ENCODE results near the gene DOCK11. TPM values are rescaled to one million over a fixed set of nuclear protein-coding genes. Genes with fewer than 3 reads are reported as not detected.
A peak's percentile ranks its signal among the peaks of the same experiment; 100 is the strongest.
"Not testable (repeated sequence)": the region's sequence is repeated elsewhere in the genome, so short reads cannot be mapped to it uniquely, and the experiment has no call there.

The DOCK11 gene
- total and polyA plus RNA-seq, 2 experiments from 2014 or later: 11.2 to 12.5 TPM

GRCh38 chrX:118694638-118695037, 199.0 kb downstream of the DOCK11 start:
- no peaks in the 10 kb centered on the region for H3K4me1 ChIP-seq (ENCODE audit: low read depth)
- no peaks in the 10 kb centered on the region for H3K27me3 ChIP-seq
- H3K27ac ChIP-seq: no peak overlapping the region
- no peak overlapping the region for H3K4me3 ChIP-seq
- no peaks in the 10 kb centered on the region for H3K36me3 ChIP-seq
- TF ChIP-seq CTCF (IDR thresholded peaks at IDR 0.05; ENCODE audit: low read depth, low read length): no peak
- DNase-seq (ENCODE audit: low read depth in 1 of 2, low spot score in 1 of 2): peak in 1 of 2 donors; percentile 21
- no peaks in the 10 kb centered on the region for H3K9me3 ChIP-seq (ENCODE audit: low read depth)

GRCh38 chrX:118698516-118699170, 203.0 kb downstream of the DOCK11 start:
- TF ChIP-seq CTCF (IDR thresholded peaks at IDR 0.05; ENCODE audit: low read depth, low read length): no peak
- no peak overlapping the region for H3K4me3 ChIP-seq
- DNase-seq (ENCODE audit: low read depth in 1 of 2, low spot score in 1 of 2): no peak
- no peaks in the 10 kb centered on the region for H3K27me3 ChIP-seq
- H3K4me1 ChIP-seq (ENCODE audit: low read depth): no peaks in the 10 kb centered on the region
- no peaks in the 10 kb centered on the region for H3K9me3 ChIP-seq (ENCODE audit: low read depth)
- no peaks in the 10 kb centered on the region for H3K36me3 ChIP-seq
- no peak overlapping the region for H3K27ac ChIP-seq

GRCh38 chrX:118702741-118703140, 207.1 kb downstream of the DOCK11 start:
- TF ChIP-seq CTCF (IDR thresholded peaks at IDR 0.05; ENCODE audit: low read depth, low read length): no peak
- H3K27me3 ChIP-seq: no peaks in the 10 kb centered on the region
- DNase-seq (ENCODE audit: low read depth in 1 of 2, low spot score in 1 of 2): no peak
- no peaks in the 10 kb centered on the region for H3K4me1 ChIP-seq (ENCODE audit: low read depth)
- H3K36me3 ChIP-seq: no peaks in the 10 kb centered on the region
- no peaks in the 10 kb centered on the region for H3K9me3 ChIP-seq (ENCODE audit: low read depth)
- no peak overlapping the region for H3K27ac ChIP-seq
- no peak overlapping the region for H3K4me3 ChIP-seq

GRCh38 chrX:118706681-118707080, 211.1 kb downstream of the DOCK11 start:
- Histone ChIP-seq H3K27ac (no peak overlapping the region), H3K27me3 (no peaks in the 10 kb centered on the region), H3K4me1 (ENCODE audit: low read depth) (no peaks in the 10 kb centered on the region), H3K9me3 (ENCODE audit: low read depth) (no peaks in the 10 kb centered on the region), H3K4me3 (no peak overlapping the region), H3K36me3 (no peaks in the 10 kb centered on the region)
- DNase-seq (ENCODE audit: low read depth in 1 of 2, low spot score in 1 of 2): no peak
- no peak for TF ChIP-seq CTCF (IDR thresholded peaks at IDR 0.05; ENCODE audit: low read depth, low read length)

GRCh38 chrX:118714521-118714920, 218.9 kb downstream of the DOCK11 start:
- no peak for TF ChIP-seq CTCF (IDR thresholded peaks at IDR 0.05; ENCODE audit: low read depth, low read length)
- Histone ChIP-seq H3K27ac (no peak overlapping the region), H3K27me3 (no peaks in the 10 kb centered on the region), H3K36me3 (no peaks in the 10 kb centered on the region), H3K9me3 (ENCODE audit: low read depth) (no peaks in the 10 kb centered on the region), H3K4me1 (ENCODE audit: low read depth) (no peaks in the 10 kb centered on the region), H3K4me3 (no peak overlapping the region)
- DNase-seq (ENCODE audit: low read depth in 1 of 2, low spot score in 1 of 2): no peak

GRCh38 chrX:118715917-118716316, 220.3 kb downstream of the DOCK11 start:
- not testable (repeated sequence) for H3K27ac ChIP-seq; DNase-seq (ENCODE audit: low read depth in 1 of 2, low spot score in 1 of 2); H3K4me3 ChIP-seq; H3K9me3 ChIP-seq (ENCODE audit: low read depth); H3K4me1 ChIP-seq (ENCODE audit: low read depth); H3K36me3 ChIP-seq; H3K27me3 ChIP-seq

- H3K4me3 ChIP-seq; H3K36me3 ChIP-seq; H3K9me3 ChIP-seq (ENCODE audit: low read depth); DNase-seq (ENCODE audit: low read depth in 1 of 2, low spot score in 1 of 2); H3K4me1 ChIP-seq (ENCODE audit: low read depth); H3K27ac ChIP-seq; H3K27me3 ChIP-seq: not testable (repeated sequence)
These were observed 221.2 kb downstream of the DOCK11 start for GRCh38 chrX:118716833-118717232.

All from cardiac muscle cell (in vitro differentiated cells and primary cell).